HL-60 (cell line): ENCODE measurements around the gene ZP1.

Experiments
- DNase-seq, 2 experiments: peaks; one replicate each; pipeline ENCODE4 v3.0.0-alpha.2; 2010 to 2020; ENCODE audit warnings: low read depth in 1 of 2, low spot score in 1 of 2
- H3K27ac ChIP-seq: fragments of 250-450 bp; sonication (Bioruptor Pico); replicated peaks from 2 replicates; pipeline ENCODE4 v1.5.1; 2020; ENCODE audit warnings: mild to moderate bottlenecking, moderate library complexity
- H3K27me3 ChIP-seq: fragments of 250-450 bp; sonication (Bioruptor Pico); 2 replicates; pipeline ENCODE4 v1.5.1; 2021; ENCODE audit warnings: mild to moderate bottlenecking, moderate library complexity; ENCODE audit not compliant: insufficient read depth, poor library complexity, severe bottlenecking
- H3K4me3 ChIP-seq: replicated peaks from 2 replicates; pipeline ENCODE4 v1.5.1; 2011; ENCODE audit warnings: mild to moderate bottlenecking, control low read depth, low read length; ENCODE audit not compliant: insufficient read depth
- GABPA ChIP-seq: IDR thresholded peaks from 2 replicates; pipeline ENCODE4 v1.6.1; 2012; ENCODE audit warnings: low read depth
- POLR2AphosphoS5 ChIP-seq: IDR thresholded peaks from 2 replicates; pipeline ENCODE4 v1.6.1; 2012; ENCODE audit warnings: low read depth
- SPI1 ChIP-seq: IDR thresholded peaks from 2 replicates; pipeline ENCODE4 v1.6.1; 2012; ENCODE audit warnings: low read depth, mild to moderate bottlenecking, borderline replicate concordance
- TF ChIP-seq, protein P1 (sequence below): IDR thresholded peaks from one replicate; pipeline ENCODE4 v1.5.1; 2011; ENCODE audit warnings: low read length, control low read depth, inconsistent platforms; ENCODE audit not compliant: insufficient read depth
- TF ChIP-seq, protein P2 (sequence below): IDR thresholded peaks from 2 replicates; pipeline ENCODE4 v1.6.1; 2012; ENCODE audit warnings: low read depth; ENCODE audit not compliant: insufficient replicate concordance

ZP1 gene

DNA sequence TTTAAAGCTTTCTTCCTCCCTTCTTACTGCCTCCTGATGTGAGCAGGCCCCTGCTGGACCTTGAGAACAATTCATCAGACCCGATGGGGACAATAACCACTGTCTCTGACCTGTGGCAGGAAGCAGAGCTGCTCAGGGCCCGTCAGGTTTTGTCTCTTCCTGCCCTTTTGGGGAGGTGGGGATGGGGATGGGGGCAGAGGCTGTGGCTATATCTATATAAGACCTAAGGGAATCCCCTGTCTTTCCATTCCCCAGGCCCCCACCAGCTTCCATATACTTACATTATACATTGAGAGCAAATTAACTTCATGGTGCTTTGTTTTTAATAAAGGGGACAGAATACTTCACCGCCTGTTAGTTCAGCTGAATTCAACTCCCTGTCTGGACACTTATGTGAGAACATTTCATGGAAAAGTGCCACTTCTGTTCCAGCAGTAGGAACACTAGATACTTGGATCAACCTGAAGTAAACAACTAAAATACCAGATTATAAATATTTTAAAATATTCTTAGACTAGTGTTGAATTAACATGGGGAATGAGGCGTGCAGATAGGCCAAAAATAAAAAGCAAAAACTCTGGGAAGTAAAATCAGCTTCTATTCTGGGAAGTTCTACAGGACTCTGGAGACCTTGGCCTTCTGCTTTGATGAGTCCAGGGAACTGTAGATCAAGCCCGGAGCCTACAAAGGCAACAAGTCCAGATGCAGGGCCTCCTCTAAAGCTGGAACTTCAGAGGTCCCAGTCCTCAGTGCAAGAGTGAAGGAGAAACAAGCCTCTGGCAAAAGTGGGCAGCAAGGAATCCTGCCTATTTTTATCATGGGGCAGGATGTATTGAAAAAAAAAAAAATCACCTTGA lies 11.1 kb downstream of the ZP1 start:
- Histone ChIP-seq H3K27me3 (no peaks in the 10 kb centered on the region), H3K27ac (no peak overlapping the region), H3K4me3 (no peak overlapping the region)
- TF ChIP-seq, protein P1, sequence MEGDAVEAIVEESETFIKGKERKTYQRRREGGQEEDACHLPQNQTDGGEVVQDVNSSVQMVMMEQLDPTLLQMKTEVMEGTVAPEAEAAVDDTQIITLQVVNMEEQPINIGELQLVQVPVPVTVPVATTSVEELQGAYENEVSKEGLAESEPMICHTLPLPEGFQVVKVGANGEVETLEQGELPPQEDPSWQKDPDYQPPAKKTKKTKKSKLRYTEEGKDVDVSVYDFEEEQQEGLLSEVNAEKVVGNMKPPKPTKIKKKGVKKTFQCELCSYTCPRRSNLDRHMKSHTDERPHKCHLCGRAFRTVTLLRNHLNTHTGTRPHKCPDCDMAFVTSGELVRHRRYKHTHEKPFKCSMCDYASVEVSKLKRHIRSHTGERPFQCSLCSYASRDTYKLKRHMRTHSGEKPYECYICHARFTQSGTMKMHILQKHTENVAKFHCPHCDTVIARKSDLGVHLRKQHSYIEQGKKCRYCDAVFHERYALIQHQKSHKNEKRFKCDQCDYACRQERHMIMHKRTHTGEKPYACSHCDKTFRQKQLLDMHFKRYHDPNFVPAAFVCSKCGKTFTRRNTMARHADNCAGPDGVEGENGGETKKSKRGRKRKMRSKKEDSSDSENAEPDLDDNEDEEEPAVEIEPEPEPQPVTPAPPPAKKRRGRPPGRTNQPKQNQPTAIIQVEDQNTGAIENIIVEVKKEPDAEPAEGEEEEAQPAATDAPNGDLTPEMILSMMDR: no peak
- TF ChIP-seq, protein P2, sequence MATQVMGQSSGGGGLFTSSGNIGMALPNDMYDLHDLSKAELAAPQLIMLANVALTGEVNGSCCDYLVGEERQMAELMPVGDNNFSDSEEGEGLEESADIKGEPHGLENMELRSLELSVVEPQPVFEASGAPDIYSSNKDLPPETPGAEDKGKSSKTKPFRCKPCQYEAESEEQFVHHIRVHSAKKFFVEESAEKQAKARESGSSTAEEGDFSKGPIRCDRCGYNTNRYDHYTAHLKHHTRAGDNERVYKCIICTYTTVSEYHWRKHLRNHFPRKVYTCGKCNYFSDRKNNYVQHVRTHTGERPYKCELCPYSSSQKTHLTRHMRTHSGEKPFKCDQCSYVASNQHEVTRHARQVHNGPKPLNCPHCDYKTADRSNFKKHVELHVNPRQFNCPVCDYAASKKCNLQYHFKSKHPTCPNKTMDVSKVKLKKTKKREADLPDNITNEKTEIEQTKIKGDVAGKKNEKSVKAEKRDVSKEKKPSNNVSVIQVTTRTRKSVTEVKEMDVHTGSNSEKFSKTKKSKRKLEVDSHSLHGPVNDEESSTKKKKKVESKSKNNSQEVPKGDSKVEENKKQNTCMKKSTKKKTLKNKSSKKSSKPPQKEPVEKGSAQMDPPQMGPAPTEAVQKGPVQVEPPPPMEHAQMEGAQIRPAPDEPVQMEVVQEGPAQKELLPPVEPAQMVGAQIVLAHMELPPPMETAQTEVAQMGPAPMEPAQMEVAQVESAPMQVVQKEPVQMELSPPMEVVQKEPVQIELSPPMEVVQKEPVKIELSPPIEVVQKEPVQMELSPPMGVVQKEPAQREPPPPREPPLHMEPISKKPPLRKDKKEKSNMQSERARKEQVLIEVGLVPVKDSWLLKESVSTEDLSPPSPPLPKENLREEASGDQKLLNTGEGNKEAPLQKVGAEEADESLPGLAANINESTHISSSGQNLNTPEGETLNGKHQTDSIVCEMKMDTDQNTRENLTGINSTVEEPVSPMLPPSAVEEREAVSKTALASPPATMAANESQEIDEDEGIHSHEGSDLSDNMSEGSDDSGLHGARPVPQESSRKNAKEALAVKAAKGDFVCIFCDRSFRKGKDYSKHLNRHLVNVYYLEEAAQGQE: no peak
- TF ChIP-seq POLR2AphosphoS5 (no peak), SPI1 (no peak), GABPA (no peak)
- DNase-seq: no peak

DNA sequence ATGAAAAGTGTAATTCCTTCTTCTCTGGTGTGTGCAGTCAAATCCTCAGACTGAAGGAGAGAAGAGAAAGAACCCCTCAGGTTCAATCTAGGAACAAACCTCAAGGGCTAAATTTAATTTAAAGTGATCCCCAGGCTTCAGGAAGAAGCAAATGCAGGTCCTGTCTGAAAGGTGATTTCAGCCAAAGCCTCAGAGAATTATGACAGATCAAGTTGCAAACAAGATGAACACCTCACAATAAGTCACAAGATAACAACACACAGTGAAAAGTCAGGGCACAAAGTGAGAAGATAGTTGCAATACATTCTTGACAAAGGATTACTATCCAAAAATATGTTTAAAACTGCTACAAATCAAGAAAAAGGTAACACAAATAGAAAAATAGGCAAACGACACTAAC lies 11.8 kb downstream of the ZP1 start:
- no peaks in the 10 kb centered on the region for H3K27me3 ChIP-seq
- DNase-seq: no peak
- H3K4me3 ChIP-seq: no peak overlapping the region
- H3K27ac ChIP-seq: no peak overlapping the region
- TF ChIP-seq SPI1 (no peak), GABPA (no peak)
- TF ChIP-seq, protein P2: no peak
- TF ChIP-seq, protein P1: no peak

DNA sequence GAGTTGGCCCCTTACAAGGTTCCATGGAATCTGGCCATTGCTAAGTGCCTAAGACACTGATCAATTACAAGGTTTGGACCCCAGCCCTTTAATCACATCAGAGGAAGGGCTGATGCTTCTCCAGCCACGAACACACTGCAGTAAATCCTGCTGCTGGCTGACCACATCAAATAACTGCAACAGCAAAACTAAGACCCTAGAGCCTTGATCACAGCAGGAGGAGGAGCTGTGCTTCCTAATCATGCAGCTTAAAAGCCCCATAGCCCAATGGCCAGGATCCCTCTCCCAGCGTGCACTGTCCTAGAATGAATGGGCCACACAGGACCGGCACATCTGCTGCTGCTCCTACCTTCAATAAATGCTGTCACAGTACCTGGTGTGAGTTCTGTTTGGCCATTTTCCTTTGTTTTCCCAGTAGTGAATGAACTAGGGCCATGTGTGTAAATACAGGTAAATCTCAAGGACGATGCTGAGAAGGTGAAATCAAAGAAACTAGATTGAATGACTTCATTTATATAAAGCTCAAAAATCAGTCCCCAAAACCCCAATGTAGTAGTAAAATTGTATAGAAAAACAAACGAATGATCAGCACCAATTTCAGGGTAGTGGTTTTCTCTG lies 12.7 kb downstream of the ZP1 start:
- TF ChIP-seq, protein P2: no peak
- TF ChIP-seq POLR2AphosphoS5 (no peak), GABPA (no peak), SPI1 (no peak)
- TF ChIP-seq, protein P1: no peak
- no peaks in the 10 kb centered on the region for H3K27me3 ChIP-seq
- H3K27ac ChIP-seq: no peak overlapping the region
- H3K4me3 ChIP-seq: no peak overlapping the region
- no peak for DNase-seq
